ENCODE measurements around the gene HECW1. TPM values are rescaled to one million over a fixed set of nuclear protein-coding genes. Genes with fewer than 3 reads are reported as not detected.

Gene HECW1
- total and polyA plus RNA-seq, 2 of the 8 experiments (the other 6 are each of a cell fraction or from before 2014, with no cell fraction given), result 2.9 to 12.7 TPM

DNA sequence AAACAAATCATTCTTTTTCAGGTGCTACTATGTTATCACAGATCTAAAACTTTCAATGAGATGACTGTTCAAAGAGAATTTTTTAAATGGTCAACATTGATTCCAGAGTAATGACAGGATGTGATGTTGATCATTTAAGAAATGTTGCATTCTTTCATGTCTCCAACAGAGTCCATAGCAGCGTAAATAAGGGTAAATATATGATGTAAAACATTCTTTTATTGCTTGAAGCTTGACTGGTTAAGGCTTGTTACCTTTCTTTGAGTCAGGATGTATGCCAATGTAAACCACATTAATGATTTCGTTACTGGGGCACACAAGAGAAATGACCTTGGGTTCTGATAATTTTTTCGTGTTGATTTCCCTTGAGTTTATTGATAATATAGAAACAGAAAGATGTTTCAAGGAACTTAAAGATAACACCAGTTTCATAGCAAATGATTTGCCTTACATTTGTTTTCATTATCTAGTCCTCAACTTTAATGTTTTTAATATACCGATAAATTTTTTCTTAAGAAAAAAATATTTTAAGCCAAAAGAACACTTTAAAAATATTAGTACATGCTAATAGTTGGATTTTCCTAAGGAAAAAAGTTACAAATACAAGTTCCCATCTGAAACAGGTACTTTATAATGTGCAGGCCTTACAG lies 473.9 kb downstream of the HECW1 start:
- Histone ChIP-seq H2BK12ac (ENCODE audit: low read depth, low read length) (no peak overlapping the region), H2AFZ (ENCODE audit: low read length) (no peak overlapping the region), H3K4me2 (ENCODE audit: insufficient read depth in 1 of 2, low read depth in 2 of 2, low read length in 2 of 2) (no peak overlapping the region), H3K79me1 (ENCODE audit: low read depth, low read length) (peaks cover 4% of the 10 kb centered on the region; the same call in 1 of the 2 replicates), H3K4ac (replicated peaks; ENCODE audit: insufficient read length, low read depth, low read length) (no peak overlapping the region), H3K14ac (ENCODE audit: insufficient read length) (no peak overlapping the region), H2BK20ac (ENCODE audit: low read length) (no peak overlapping the region), H2AK5ac (ENCODE audit: low read depth, low read length) (no peak overlapping the region), H2BK120ac (replicated peaks; ENCODE audit: low read depth, low read length) (no peak overlapping the region), H4K8ac (ENCODE audit: extremely low read depth, insufficient read depth, low read length) (no peak overlapping the region), H3K27me3 (replicated peaks in 1 of 4; ENCODE audit: control insufficient read depth in 3 of 4, extremely low read depth in 1 of 4, insufficient read depth in 3 of 4, low read length in 3 of 4) (no peaks in the 10 kb centered on the region; a peak in 3 of 7 replicates), H3K36me3 (ENCODE audit: control insufficient read depth in 2 of 4, insufficient read depth in 4 of 4, low read length in 3 of 4) (no peaks in the 10 kb centered on the region), H3K18ac (ENCODE audit: extremely low read depth, low read length) (no peak overlapping the region), H3K4me3 (ENCODE audit: extremely low read depth in 1 of 4, insufficient read depth in 2 of 4, low read depth in 3 of 4, low read length in 4 of 4) (no peak overlapping the region), H3K27ac (ENCODE audit: low read depth, low read length) (no peak overlapping the region), H3K79me2 (ENCODE audit: control insufficient read depth in 1 of 2, insufficient read depth in 2 of 2, low read length in 2 of 2) (peaks cover 0 to 53% of the 10 kb centered on the region in 2 experiments; a peak in 2 of 4 replicates), H3K23me2 (ENCODE audit: low read depth, low read length) (peaks cover 12% of the 10 kb centered on the region), H2BK5ac (ENCODE audit: low read depth, low read length) (no peak overlapping the region), H3K9ac (replicated peaks in 1 of 4; ENCODE audit: extremely low read depth in 1 of 4, low read depth in 3 of 4, low read length in 3 of 4) (no peak overlapping the region), H2BK15ac (ENCODE audit: low read length) (no peak overlapping the region), H4K91ac (replicated peaks; ENCODE audit: insufficient read length, low read length) (no peak overlapping the region), H3K56ac (replicated peaks; ENCODE audit: insufficient read length, low read depth, low read length) (no peak overlapping the region), H3K9me3 (ENCODE audit: insufficient read depth in 2 of 2, low read depth in 1 of 2, low read length in 1 of 2) (no peaks in the 10 kb centered on the region), H4K20me1 (replicated peaks in 1 of 2; ENCODE audit: control insufficient read depth in 1 of 2, insufficient read depth in 2 of 2, low read length in 2 of 2) (peaks cover 6 to 12% of the 10 kb centered on the region in 2 experiments), H3K23ac (ENCODE audit: insufficient read length) (no peak overlapping the region), H3K4me1 (replicated peaks in 1 of 4; ENCODE audit: control insufficient read depth in 3 of 4, insufficient read depth in 4 of 4, low read length in 3 of 4) (peaks cover 2 to 12% (median 7%) of the 10 kb centered on the region in 4 experiments; a peak in 6 of 7 replicates), H4K5ac (ENCODE audit: insufficient read length, low read depth, low read length) (no peak overlapping the region)
- FAIRE-seq (no peak), DNase-seq (ENCODE audit: low read depth in 1 of 2, low spot score in 2 of 2) (no peak)
- TF ChIP-seq CEBPB (IDR thresholded peaks at IDR 0.05; ENCODE audit: low read depth, low read length) (no peak), EGR1 (IDR thresholded peaks at IDR 0.05; ENCODE audit: borderline replicate concordance, low read depth, low read length) (no peak), POLR2A (IDR thresholded peaks at IDR 0.05; ENCODE audit: control extremely low read depth in 1 of 2, low read depth in 2 of 2, low read length in 2 of 2) (no peak), HDAC2 (IDR thresholded peaks at IDR 0.05; ENCODE audit: borderline replicate concordance in 1 of 2, low read depth in 2 of 2, low read length in 2 of 2) (no peak), BRCA1 (IDR thresholded peaks at IDR 0.05; ENCODE audit: low read depth, low read length) (no peak), SRF (IDR thresholded peaks at IDR 0.05; ENCODE audit: low read depth, low read length) (no peak), NRF1 (IDR thresholded peaks at IDR 0.05; ENCODE audit: low read depth, low read length) (no peak), PHF8 (conservative IDR thresholded peaks at IDR 0.05; ENCODE audit: low read depth, low read length) (no peak), CBX5 (IDR thresholded peaks at IDR 0.05; ENCODE audit: low read depth, low read length) (no peak), CTBP2 (IDR thresholded peaks at IDR 0.05; ENCODE audit: borderline replicate concordance, insufficient read depth, insufficient read length, low read length) (no peak)
- TF ChIP-seq, protein P1, sequence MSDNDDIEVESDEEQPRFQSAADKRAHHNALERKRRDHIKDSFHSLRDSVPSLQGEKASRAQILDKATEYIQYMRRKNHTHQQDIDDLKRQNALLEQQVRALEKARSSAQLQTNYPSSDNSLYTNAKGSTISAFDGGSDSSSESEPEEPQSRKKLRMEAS (IDR thresholded peaks at IDR 0.05), result no peak
- ChIA-PET CTCF (ENCODE audit: partially characterized antibody) (interaction anchor here (1.4 kb wide), 1 partner anchor 76 kb away, joined by 4 read pairs; no protein-coding TSS in a partner anchor), POLR2A (ENCODE audit: partially characterized antibody) (no interaction called here)
- 86% methylated on average over 4 of the region's 4 CpGs; no CpG with 5 or more reads in 1 of the 2 experiments for WGBS, 2 experiments (ENCODE audit: extremely low coverage in 1 of 2, insufficient coverage in 1 of 2, insufficient read length in 1 of 2, insufficient replicate concordance in 2 of 2, low coverage in 1 of 2, low lambda C conversion rate in 2 of 2, missing lambda C conversion rate in 1 of 2)

All from H1 (cell line).